BE2C (cell line): ENCODE measurements around the gene CUEDC2.

Experiments used
- DNase-seq: peaks from one replicate; pipeline ENCODE4 v3.0.0-alpha.2; 2020
- H3K27me3 ChIP-seq: fragments of 250-450 bp; sonication (Bioruptor Pico); 2 replicates; pipeline ENCODE4 v1.5.1; 2020; ENCODE audit warnings: mild to moderate bottlenecking
- H3K36me3 ChIP-seq: fragments of 250-450 bp; sonication (Bioruptor Pico); 2 replicates; pipeline ENCODE4 v1.5.1; 2020; ENCODE audit warnings: mild to moderate bottlenecking
- H3K4me1 ChIP-seq: fragments of 250-450 bp; sonication (Bioruptor Pico); 2 replicates; pipeline ENCODE4 v1.5.1; 2020
- H3K4me3 ChIP-seq: 2 replicates; pipeline ENCODE4 v1.5.1; 2011; ENCODE audit warnings: low read depth, low read length
- H3K9me3 ChIP-seq: fragments of 250-450 bp; sonication (Bioruptor Pico); 2 replicates; pipeline ENCODE4 v1.5.1; 2020
- TF ChIP-seq, protein P1 (sequence below): IDR thresholded peaks from 2 replicates; pipeline ENCODE4 v1.5.1; 2012; ENCODE audit warnings: mild to moderate bottlenecking, low read depth, low read length

The CUEDC2 gene

DNA sequence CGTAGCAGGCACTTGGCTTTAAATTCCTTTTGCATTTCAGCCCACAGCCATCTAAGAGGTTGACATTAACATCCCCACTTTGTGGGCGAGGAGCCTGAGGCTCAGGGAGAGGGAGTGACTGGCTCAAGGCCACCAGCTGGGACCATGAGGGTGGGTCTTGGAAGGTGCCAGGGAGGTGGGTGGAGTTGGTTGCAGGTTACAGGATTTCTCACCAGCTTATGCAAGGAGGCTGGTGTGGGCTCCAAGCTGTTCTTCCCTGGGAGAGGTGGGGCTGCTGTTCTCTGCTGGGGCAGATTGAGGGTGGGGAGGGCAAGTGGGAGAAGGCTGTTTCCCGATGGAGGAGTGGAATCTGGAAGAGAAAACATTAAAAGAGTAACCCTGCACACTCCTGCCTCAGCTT, 33.1 kb upstream of the CUEDC2 start:
- no peak for DNase-seq

DNA sequence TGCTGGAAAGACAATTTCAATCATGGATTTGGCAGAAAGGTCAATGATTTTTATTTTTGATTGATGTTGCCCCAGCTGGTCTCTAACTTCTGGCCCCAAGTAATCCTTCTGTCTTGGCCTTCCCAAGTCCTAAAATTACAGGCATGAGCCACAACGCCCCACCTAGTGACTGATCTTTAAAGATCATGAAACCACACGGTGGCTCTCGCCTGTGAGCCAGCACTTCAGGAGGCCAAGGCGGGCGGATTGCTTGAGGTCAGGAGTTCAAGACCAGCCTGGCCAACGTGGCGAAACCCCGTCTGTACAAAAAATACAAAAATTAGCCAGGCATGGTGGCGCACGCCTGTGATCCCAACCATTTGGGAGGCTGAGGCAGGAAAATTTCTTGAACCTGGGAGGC, 31.6 kb upstream of the CUEDC2 start:
- Histone ChIP-seq H3K4me1 (no peaks in the 10 kb centered on the region; the same call in 1 of the 2 replicates), H3K4me3 (no peak overlapping the region), H3K27me3 (no peaks in the 10 kb centered on the region), H3K9me3 (no peaks in the 10 kb centered on the region), H3K36me3 (no peaks in the 10 kb centered on the region; the same call in 1 of the 2 replicates)
- TF ChIP-seq, protein P1, sequence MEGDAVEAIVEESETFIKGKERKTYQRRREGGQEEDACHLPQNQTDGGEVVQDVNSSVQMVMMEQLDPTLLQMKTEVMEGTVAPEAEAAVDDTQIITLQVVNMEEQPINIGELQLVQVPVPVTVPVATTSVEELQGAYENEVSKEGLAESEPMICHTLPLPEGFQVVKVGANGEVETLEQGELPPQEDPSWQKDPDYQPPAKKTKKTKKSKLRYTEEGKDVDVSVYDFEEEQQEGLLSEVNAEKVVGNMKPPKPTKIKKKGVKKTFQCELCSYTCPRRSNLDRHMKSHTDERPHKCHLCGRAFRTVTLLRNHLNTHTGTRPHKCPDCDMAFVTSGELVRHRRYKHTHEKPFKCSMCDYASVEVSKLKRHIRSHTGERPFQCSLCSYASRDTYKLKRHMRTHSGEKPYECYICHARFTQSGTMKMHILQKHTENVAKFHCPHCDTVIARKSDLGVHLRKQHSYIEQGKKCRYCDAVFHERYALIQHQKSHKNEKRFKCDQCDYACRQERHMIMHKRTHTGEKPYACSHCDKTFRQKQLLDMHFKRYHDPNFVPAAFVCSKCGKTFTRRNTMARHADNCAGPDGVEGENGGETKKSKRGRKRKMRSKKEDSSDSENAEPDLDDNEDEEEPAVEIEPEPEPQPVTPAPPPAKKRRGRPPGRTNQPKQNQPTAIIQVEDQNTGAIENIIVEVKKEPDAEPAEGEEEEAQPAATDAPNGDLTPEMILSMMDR: no peak
- DNase-seq: no peak

More for the DNA sequence above, 33.1 kb upstream of the CUEDC2 start:
- H3K4me3 ChIP-seq: no peak overlapping the region
- H3K36me3 ChIP-seq: no peaks in the 10 kb centered on the region; the same call in 1 of the 2 replicates
- TF ChIP-seq, protein P1: no peak
- H3K27me3 ChIP-seq: no peaks in the 10 kb centered on the region
- H3K4me1 ChIP-seq: no peaks in the 10 kb centered on the region; the same call in 1 of the 2 replicates
- no peaks in the 10 kb centered on the region for H3K9me3 ChIP-seq

DNA sequence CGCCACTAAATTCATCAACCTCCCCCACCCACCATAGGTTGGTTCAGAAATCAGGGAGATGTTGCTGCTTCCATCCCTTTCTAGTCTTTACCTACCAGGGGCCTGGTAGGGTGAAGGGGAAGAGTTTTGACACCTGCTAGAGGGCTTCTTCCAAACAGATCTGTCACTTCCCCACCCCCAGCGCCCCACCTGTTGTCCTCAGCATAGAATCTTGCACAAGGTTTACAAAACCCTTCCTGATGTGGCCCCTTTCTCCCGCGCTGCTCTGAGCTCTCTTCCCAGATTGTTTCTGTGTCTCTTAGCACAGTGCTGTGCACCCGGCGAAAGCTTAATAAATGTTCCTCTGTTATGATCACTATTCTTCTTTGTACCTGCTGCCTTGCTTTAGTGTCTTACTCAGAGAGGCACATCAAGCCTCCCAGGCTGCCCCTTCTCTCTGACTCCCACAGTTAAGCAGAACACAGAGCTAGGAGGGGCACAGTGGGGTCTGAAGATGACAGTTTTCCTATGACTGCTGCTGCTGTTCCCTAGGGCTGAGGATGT, 30.2 kb upstream of the CUEDC2 start:
- H3K9me3 ChIP-seq: no peaks in the 10 kb centered on the region
- DNase-seq: no peak
- H3K4me1 ChIP-seq: no peaks in the 10 kb centered on the region; the same call in 1 of the 2 replicates
- no peaks in the 10 kb centered on the region for H3K36me3 ChIP-seq
- no peaks in the 10 kb centered on the region for H3K27me3 ChIP-seq
- peak overlapping the region; percentile 7; the same call in 1 of the 2 replicates for H3K4me3 ChIP-seq
- TF ChIP-seq, protein P1: no peak

DNA sequence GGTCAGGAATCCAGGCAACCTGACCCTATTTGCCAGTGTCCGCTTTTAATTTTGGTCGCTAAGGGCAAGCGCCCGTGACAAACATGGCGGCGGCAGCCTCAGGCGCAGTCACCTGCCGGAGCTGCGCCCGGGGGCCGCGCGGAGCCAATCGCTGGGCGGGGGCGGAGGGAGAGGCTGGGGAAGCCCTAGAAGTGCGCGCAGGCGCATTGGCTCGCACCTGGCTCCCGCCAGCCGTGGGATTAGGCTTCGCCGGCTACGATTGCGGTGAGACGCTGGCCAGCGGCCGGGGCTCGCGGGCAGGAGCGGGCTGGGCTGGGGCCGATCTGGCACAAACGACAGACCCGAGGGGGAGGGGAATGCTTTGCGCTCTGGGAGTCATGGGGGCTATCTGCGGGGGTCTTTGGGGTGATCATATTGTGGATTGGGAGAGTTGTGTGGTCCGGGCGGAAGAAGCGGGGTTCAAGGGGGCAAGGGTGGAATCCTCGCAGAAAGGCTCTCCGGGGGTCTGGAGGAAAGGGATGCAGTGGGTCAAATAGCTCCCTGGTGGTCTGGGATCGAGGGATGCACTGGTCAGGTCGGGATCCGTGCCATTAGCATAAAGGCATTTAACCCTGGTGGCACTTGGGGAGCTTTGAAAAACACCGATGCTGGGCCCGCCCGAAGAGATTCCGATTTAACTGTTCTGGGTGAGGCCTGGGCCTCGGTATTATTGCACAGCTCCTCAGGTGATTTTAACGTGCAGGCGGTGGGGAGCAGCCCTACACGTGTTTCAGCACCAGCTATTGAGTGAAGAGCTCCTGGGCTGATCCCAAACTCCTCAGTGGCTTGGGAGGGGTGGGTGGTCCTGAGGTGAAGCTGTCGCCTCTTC, 29.0 kb upstream of the CUEDC2 start:
- DNase-seq: peak; percentile 94
- Histone ChIP-seq H3K36me3 (no peaks in the 10 kb centered on the region), H3K9me3 (no peaks in the 10 kb centered on the region), H3K27me3 (no peaks in the 10 kb centered on the region), H3K4me3 (peak overlapping the region; percentile 83), H3K4me1 (no peaks in the 10 kb centered on the region; the same call in 1 of the 2 replicates)
- TF ChIP-seq, protein P1: no peak

DNA sequence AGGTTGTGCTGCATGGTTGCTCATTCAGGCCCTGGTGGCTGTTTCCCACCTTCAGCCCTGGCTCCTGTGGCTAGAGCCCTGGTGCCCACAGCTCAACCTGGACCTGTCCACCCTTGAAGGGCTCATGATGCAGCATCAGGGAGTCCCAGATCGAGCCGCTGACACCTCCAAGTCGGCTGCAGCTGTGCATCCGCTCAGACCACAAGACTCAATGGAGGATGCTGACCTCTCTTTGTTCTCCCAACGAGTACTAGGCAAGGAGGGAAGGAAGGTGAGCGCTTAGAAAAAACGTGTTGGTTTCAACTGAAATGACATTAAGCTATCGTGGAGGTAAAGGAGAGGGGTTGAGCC, 28.4 kb upstream of the CUEDC2 start:
- no peaks in the 10 kb centered on the region for H3K9me3 ChIP-seq
- H3K27me3 ChIP-seq: no peaks in the 10 kb centered on the region
- DNase-seq: no peak
- TF ChIP-seq, protein P1: no peak
- no peaks in the 10 kb centered on the region; the same call in 1 of the 2 replicates for H3K4me1 ChIP-seq
- no peaks in the 10 kb centered on the region for H3K36me3 ChIP-seq
- peak overlapping the region; percentile 83 for H3K4me3 ChIP-seq

DNA sequence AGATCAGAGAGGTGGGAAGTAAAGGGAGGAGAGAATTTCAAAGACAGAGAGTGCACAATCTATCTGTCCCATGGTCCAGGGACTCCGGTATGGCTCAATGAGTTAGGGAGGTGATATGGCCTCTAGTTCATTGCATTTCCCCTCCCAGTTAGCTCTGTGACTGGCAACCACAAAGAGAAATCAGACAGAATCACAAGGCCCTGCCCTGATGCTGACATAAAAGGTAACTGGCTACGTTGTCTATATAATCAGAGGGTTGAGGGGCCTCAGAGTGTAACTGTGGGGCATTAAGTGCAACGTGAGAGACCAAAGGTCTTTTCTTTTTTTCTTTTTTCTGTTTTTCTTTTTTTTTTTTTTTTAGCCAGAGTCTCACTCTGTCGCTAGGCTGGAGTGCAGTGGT, 26.3 kb upstream of the CUEDC2 start:
- H3K36me3 ChIP-seq: no peaks in the 10 kb centered on the region
- H3K4me1 ChIP-seq: no peaks in the 10 kb centered on the region; the same call in 1 of the 2 replicates
- DNase-seq: no peak
- no peak overlapping the region for H3K4me3 ChIP-seq
- no peaks in the 10 kb centered on the region for H3K9me3 ChIP-seq
- TF ChIP-seq, protein P1: no peak
- H3K27me3 ChIP-seq: no peaks in the 10 kb centered on the region
